Thyroid gland (tissue), 4 donors: ENCODE data around the gene OIT3. TPM values are rescaled to one million over a fixed set of nuclear protein-coding genes. Genes with fewer than 3 reads are reported as not detected.

Experiments
- DNase-seq, 2 donors: peaks; one replicate each; pipeline ENCODE4 v3.0.0-alpha.2; 2019
- H3K27ac ChIP-seq, 3 donors: fragments of 200-600 bp; sonication (generic); 1 replicate in 2 of 3; 2 replicates in 1 of 3; pipeline ENCODE4 v1.5.1; 2016 to 2019; ENCODE audit warnings: mild to moderate bottlenecking in 1 of 3, moderate library complexity in 1 of 3
- H3K27me3 ChIP-seq: fragments of 200-600 bp; sonication (generic); one replicate; pipeline ENCODE4 v1.5.1; 2019
- H3K36me3 ChIP-seq, 2 donors: fragments of 200-600 bp; sonication (generic); one replicate each; pipeline ENCODE4 v1.5.1; 2016 to 2019
- H3K4me1 ChIP-seq, 2 donors: fragments of 200-600 bp; sonication (generic); one replicate each; pipeline ENCODE4 v1.5.1; 2017 to 2019
- H3K4me3 ChIP-seq, 3 donors: fragments of 200-600 bp; sonication (generic); replicated peaks in 1 of 3; 1 replicate in 2 of 3; 2 replicates in 1 of 3; pipeline ENCODE4 v1.5.1; 2016; ENCODE audit warnings: mild to moderate bottlenecking in 1 of 3
- H3K9me3 ChIP-seq: fragments of 200-600 bp; sonication (generic); one replicate; pipeline ENCODE4 v1.5.1; 2017
- POLR2A ChIP-seq, 2 donors: fragments of 450-650 bp; IDR thresholded peaks; one replicate each; pipeline ENCODE4 v1.6.1; 2017; ENCODE audit warnings: antibody characterized with exemption in 2 of 2, mild to moderate bottlenecking in 2 of 2, moderate library complexity in 1 of 2
- WGBS, 2 donors: methylation state at CpG; one replicate each; pipeline ENCODE4 v1.1.5; 2017; 5-methylcytosine and 5-hydroxymethylcytosine counted together
- intact Hi-C: fragments of 100-400 bp; cut with DNase I; formaldehyde crosslinking; loops from one replicate; pipeline ENCODE4 v1.15.1; 2023
- total RNA-seq, 4 donors: library from RNA; depleted of rRNA; stranded (reverse); fragments of >200 nt; gene quantifications; one replicate each; pipeline ENCODE4 v1.2.3, GENCODE V29; 2016
- TF ChIP-seq, protein P1 (sequence below), 6 experiments: fragments of 200-600 bp in 3 of 6; fragments of 450-650 bp in 3 of 6; sonication (generic) in 3 of 6; IDR thresholded peaks; one replicate each; pipeline ENCODE4 v1.5.1; 2016 to 2019; ENCODE audit warnings: antibody characterized with exemption in 6 of 6, mild to moderate bottlenecking in 2 of 6, inconsistent platforms in 1 of 6, moderate library complexity in 1 of 6

The OIT3 gene
- total RNA-seq, 4 donors from 2014 or later = 0.27 TPM; not detected in 3

DNA sequence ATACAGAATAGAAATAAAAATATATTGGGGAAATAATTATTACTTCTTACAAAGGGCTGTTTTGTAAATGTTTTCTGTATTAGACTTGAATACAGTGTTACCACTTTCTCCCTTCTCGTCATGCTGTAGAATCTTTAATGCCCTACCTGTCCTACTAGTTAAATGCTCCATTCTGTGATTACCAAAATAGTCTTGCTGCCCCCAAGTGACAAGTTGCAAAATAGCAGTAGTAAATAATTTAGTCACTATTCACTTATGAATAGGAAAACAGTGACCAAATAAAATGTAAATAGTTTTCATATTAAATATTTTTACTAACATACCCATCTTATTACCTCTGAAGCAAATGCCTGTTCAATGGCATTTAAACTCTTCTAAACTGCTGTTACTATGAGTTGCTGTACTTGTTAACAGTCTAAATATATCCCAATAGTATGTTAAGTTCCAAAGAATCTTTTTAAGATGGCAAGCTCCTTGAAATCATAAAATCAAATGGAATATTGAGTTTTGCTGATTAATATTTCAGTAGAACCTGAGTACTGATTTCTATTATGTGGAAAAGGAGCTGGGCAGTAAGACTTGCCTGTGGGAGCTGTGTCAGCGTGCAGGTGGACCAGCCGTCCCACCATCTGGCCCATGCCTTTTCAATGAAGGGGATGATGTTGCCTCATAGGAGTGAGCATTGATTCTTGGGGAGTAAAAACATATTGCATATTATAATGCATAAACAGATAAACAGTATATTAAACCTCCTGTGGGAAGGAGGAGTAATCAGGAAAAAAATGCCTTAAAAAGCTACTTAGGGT, 18.1 kb upstream of the OIT3 start:
- no peak overlapping the region for H3K27ac ChIP-seq
- H3K4me1 ChIP-seq = no peaks in the 10 kb centered on the region
- no peaks in the 10 kb centered on the region for H3K36me3 ChIP-seq
- H3K27me3 ChIP-seq = no peaks in the 10 kb centered on the region
- intact Hi-C loops = no loop called here
- DNase-seq = no peak
- no peaks in the 10 kb centered on the region for H3K9me3 ChIP-seq
- 80 to 82% methylated on average over 3 of the region's 3 CpGs for WGBS, 2 donors
- TF ChIP-seq, protein P1, sequence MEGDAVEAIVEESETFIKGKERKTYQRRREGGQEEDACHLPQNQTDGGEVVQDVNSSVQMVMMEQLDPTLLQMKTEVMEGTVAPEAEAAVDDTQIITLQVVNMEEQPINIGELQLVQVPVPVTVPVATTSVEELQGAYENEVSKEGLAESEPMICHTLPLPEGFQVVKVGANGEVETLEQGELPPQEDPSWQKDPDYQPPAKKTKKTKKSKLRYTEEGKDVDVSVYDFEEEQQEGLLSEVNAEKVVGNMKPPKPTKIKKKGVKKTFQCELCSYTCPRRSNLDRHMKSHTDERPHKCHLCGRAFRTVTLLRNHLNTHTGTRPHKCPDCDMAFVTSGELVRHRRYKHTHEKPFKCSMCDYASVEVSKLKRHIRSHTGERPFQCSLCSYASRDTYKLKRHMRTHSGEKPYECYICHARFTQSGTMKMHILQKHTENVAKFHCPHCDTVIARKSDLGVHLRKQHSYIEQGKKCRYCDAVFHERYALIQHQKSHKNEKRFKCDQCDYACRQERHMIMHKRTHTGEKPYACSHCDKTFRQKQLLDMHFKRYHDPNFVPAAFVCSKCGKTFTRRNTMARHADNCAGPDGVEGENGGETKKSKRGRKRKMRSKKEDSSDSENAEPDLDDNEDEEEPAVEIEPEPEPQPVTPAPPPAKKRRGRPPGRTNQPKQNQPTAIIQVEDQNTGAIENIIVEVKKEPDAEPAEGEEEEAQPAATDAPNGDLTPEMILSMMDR (IDR thresholded peaks at IDR 0.05) = peak in 3 of 6 experiments; percentile 38 to 45 (median 44)
- TF ChIP-seq POLR2A (IDR thresholded peaks at IDR 0.05) = no peak
- H3K4me3 ChIP-seq = no peak overlapping the region

DNA sequence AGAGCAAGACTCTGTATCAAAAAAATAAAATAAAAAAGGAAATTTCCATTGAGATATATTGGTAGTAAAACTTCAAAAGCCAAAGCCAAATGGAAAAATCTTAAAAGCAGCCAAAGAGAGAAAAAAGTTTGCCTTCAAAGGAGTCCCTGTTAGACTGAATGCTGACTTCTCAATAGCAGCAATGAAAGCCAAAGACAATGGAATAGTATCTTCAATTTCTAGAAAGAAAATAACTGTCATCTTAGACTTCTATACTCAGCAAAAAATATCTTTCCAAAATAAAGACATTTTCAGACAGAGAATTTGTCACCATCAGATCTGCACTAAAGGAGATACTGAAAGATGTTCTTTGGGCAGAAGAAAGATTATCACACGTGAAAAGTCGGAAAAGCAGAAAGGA, 14.3 kb upstream of the OIT3 start:
- TF ChIP-seq, protein P1 (IDR thresholded peaks at IDR 0.05) = no peak
- TF ChIP-seq POLR2A (IDR thresholded peaks at IDR 0.05) = no peak
- Histone ChIP-seq H3K4me3 (no peak overlapping the region), H3K9me3 (no peaks in the 10 kb centered on the region), H3K4me1 (no peaks in the 10 kb centered on the region), H3K36me3 (no peaks in the 10 kb centered on the region), H3K27ac (no peak overlapping the region), H3K27me3 (no peaks in the 10 kb centered on the region)
- intact Hi-C loops = no loop called here
- 96 to 97% methylated on average over 2 of the region's 2 CpGs for WGBS, 2 donors
- no peak for DNase-seq

DNA sequence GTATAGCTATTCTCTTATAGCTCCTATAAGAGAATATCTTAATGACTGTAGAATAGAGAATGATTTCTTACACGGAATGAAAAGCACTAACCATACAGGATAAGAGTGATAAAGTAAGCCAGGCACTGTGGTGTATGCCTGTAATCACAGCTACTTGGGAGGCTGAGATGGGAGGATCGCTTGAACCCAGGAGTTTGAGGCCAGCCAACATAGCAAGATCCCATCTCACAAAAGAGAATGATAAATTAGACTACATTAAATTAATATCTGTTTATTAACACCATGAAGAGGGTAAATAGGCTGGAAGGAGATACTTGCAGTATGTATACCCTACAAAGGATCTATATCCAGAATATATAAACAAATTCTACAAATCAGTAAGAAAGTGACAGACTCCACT, 12.2 kb upstream of the OIT3 start:
- Histone ChIP-seq H3K27me3 (no peaks in the 10 kb centered on the region), H3K4me1 (no peaks in the 10 kb centered on the region), H3K36me3 (no peaks in the 10 kb centered on the region), H3K4me3 (no peak overlapping the region), H3K27ac (no peak overlapping the region), H3K9me3 (no peaks in the 10 kb centered on the region)
- DNase-seq = no peak
- intact Hi-C loops = no loop called here
- TF ChIP-seq, protein P1 (IDR thresholded peaks at IDR 0.05) = no peak
- no peak for TF ChIP-seq POLR2A (IDR thresholded peaks at IDR 0.05)
- WGBS, 2 donors = 97 to 99% methylated on average over 2 of the region's 2 CpGs

DNA sequence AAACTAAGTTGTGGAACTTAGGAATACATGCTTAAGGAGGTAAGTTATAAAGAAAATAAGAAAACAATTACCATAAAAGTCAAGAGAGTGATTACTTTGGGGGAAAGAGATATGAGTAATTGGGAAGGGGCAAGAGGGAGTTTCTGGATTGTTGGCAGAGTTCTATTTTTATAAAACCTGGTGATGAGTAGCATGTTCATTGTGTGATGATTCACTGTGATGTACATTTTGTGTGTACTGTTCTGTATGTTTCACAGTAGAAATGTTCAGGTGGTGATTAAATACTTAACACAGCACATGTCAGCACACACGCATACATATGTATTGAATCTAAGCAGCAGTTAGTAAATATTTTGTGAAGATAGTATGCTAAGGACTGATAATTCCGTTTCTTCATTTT, 9.7 kb upstream of the OIT3 start:
- TF ChIP-seq POLR2A (IDR thresholded peaks at IDR 0.05) = no peak
- Histone ChIP-seq H3K9me3 (no peaks in the 10 kb centered on the region), H3K36me3 (no peaks in the 10 kb centered on the region), H3K4me3 (no peak overlapping the region), H3K27ac (no peak overlapping the region), H3K4me1 (no peaks in the 10 kb centered on the region), H3K27me3 (no peaks in the 10 kb centered on the region)
- WGBS, 2 donors = 93 to 96% methylated on average over 2 of the region's 2 CpGs
- DNase-seq = no peak
- intact Hi-C loops = no loop called here

DNA sequence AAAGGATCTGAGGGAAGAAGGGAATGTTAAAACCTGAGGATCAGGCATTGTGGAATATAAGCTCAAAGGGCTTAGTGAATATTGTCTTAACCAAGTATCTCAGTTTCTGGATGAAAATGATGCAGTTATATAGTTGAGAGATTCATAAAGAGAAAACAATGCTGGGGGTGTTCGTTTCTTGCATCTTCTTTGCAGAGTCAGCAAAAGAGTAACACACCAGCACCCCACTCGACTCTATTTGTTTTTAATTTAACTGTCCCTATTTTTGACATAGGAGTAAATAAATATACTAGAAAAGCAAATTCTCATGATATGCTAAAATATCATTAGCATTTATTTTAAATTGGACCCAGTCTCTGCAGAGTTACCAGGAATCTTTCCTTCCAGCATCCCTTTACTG, 7.6 kb upstream of the OIT3 start:
- H3K4me3 ChIP-seq = no peak overlapping the region
- no peak for DNase-seq
- no peaks in the 10 kb centered on the region for H3K36me3 ChIP-seq
- no peak for TF ChIP-seq POLR2A (IDR thresholded peaks at IDR 0.05)
- TF ChIP-seq, protein P1 (IDR thresholded peaks at IDR 0.05) = no peak
- H3K27me3 ChIP-seq = no peaks in the 10 kb centered on the region
- no peaks in the 10 kb centered on the region for H3K4me1 ChIP-seq
- no peak overlapping the region for H3K27ac ChIP-seq
- 93 to 95% methylated on average over 2 of the region's 2 CpGs for WGBS, 2 donors
- no peaks in the 10 kb centered on the region for H3K9me3 ChIP-seq
- intact Hi-C loops = no loop called here
